H4 (cell line): Measurements from ENCODE around the gene NCBP1. TPM values are rescaled to one million over a fixed set of nuclear protein-coding genes. Genes with fewer than 3 reads are reported as not detected.
"Not testable (repeated sequence)": the region's sequence is repeated elsewhere in the genome, so short reads cannot be mapped to it uniquely, and the experiment has no call there.

Experiments
- DNase-seq: peaks from one replicate; pipeline ENCODE4 v3.0.0-alpha.2; 2015; ENCODE audit warnings: low spot score
- total RNA-seq: library from RNA; depleted of rRNA; stranded (reverse); fragments of >200 nt; shearing (Covaris generic); gene quantifications from 2 replicates; pipeline ENCODE4 v1.2.3, GENCODE V29; 2014

NCBP1 gene
- total RNA-seq, 1 experiment from 2014 or later, result 32.9 TPM

DNA sequence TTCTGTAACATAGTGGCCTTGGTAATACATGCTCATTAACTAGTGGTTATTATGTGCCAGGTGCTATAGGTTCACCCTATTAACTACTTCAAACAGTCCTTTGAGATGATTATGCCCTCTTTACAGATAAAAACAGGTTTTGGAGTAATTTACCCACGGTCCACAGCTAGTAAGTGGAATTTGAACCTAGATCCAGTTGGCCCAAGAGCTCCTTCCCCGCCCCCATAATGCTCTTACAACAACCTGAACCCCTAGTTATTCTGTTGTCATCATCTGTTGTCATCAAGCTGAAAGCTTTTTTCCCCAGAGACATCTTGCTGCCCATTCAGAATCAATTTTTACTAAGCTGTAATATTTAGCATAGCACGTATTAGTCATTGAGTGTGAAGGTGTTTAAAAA lies 40.3 kb downstream of the NCBP1 start:
- DNase-seq, result no peak

- DNase-seq, result no peak
These were observed 42.0 kb downstream of the NCBP1 start for GRCh38 chr9:97675655-97676054.

DNA sequence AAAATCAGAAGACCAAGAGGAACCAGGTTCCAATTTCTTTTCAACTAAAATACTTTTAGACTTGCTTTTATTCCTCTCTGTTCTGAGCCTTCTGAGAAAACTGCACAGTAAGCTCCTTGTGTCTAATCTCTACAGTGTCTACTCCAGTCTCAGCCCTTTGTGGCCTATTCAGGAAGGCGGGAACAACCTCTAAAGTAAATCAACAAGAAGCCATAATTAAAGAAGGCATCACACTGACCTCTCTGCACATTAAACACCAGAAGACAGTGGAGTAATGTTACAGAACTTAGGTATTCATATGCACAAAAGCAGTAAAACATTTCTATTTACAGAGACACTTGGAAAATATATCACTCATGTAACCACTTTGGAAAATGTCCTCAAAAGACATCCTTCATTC lies 48.6 kb downstream of the NCBP1 start:
- no peak for DNase-seq

- no peak for DNase-seq
These were observed 55.0 kb downstream of the NCBP1 start for GRCh38 chr9:97688654-97689053.

GRCh38 chr9:97689401-97690180 lies 56.0 kb downstream of the NCBP1 start:
- no peak for DNase-seq

DNA sequence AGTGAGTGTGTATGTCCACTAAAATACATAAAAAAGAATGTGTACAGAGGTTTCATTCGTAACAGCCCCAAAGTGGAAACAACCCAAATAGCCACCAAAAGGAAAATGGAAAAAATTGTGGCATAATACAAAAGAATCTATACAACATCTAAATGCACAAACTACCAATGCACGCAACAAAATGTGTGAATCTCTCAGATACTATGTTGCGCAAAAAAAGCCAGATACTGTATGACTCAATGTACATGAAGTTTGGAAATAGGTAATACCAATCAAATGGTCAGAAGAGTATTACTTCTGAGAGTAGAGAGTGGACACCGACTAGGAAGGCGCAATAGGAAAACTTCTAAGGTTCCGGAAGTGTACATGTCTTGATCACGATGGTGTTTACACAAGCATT lies 61.1 kb downstream of the NCBP1 start:
- DNase-seq, result no peak

GRCh38 chr9:97695390-97695789 lies 61.8 kb downstream of the NCBP1 start:
- DNase-seq, result no peak

GRCh38 chr9:97695995-97696802 lies 62.6 kb downstream of the NCBP1 start:
- no peak for DNase-seq

DNA sequence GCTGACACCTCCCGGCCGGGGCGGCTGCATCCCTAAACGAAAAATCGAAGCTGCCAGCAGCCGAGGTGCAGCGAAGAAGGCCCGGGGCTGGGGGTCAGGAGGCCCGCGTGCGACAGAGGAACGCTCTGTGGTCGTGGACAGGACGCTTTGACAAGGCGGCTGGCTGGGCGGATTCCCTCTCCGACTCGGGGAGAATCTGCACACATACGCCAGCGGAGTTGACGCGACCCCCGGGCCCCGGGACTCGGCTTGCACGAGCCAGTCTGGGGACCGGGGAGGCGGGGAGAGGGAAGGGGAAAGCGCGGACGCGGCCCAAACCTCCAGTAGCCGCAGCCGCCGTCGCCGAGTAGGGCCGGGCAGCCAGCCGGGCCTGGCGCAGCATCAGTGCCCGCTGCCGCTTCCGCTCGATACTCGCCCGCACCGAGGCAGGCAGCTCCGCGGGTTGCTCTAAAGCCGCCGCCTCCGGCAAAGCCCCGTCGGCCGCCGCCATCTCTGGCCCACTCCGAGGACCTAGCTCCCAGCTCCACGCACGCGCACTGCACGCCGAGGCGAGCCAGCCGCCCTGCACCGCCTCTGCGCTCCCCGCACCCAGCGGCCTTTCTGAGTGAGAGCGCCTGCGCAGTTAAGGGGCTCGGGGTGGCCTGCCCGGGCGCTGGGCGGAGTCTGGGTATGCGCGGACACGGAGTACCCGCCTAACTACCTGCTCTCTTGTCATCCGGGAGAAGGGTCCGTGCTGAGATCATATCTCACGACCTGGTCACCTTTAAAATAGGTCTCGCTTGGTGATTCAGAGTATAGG lies 63.4 kb downstream of the NCBP1 start, which contains the start of gene XPA:
Gene XPA, minus strand, starts transcription at position 538 of the 799 bp plus-strand sequence. Its CDS starts 48 bp downstream, at position 490.
- peak; percentile 92 for DNase-seq

DNA sequence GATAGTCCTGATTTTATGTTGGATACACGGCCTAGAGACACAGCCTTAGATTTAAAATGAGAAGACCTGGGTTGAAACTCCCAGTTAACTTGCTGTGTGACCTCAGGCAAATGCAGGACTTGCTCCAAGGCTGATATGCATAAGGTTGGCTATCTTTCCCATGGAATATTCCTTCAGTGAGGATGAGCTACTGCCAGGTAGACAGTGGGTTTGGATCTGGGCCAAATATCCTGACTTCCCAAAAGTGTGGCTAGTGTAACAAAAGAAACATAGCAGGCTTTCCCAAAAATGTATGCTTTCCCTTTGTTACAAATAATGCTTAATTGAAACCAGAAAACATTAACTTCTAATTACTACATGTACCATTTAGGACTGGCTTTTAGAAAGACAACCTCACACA lies 64.2 kb downstream of the NCBP1 start:
- DNase-seq, result no peak

DNA sequence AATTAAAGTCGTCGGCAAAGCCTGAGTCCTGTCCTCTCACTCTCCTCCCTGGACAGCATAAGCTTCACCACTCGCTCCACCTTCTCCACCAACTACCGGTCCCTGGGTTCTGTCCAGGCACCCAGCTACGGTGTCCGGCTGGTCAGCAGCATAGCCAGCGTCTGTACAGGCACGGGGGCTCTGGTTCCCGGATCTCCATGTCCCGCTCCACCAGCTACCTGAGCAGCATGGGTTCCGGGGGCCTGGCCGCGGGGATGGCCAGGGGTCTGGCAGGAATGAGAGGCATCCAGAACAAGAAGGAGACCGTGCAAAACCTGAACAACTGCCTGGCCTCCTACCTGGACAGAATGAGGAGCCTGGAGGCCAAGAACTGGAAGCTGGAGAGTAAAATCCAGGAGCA lies 65.2 kb downstream of the NCBP1 start:
- no peak for DNase-seq

- DNase-seq, result not testable (repeated sequence)
These were observed 65.7 kb downstream of the NCBP1 start for GRCh38 chr9:97699281-97699680.

- DNase-seq, result not testable (repeated sequence)
These were observed 66.2 kb downstream of the NCBP1 start for GRCh38 chr9:97699824-97700223.

DNA sequence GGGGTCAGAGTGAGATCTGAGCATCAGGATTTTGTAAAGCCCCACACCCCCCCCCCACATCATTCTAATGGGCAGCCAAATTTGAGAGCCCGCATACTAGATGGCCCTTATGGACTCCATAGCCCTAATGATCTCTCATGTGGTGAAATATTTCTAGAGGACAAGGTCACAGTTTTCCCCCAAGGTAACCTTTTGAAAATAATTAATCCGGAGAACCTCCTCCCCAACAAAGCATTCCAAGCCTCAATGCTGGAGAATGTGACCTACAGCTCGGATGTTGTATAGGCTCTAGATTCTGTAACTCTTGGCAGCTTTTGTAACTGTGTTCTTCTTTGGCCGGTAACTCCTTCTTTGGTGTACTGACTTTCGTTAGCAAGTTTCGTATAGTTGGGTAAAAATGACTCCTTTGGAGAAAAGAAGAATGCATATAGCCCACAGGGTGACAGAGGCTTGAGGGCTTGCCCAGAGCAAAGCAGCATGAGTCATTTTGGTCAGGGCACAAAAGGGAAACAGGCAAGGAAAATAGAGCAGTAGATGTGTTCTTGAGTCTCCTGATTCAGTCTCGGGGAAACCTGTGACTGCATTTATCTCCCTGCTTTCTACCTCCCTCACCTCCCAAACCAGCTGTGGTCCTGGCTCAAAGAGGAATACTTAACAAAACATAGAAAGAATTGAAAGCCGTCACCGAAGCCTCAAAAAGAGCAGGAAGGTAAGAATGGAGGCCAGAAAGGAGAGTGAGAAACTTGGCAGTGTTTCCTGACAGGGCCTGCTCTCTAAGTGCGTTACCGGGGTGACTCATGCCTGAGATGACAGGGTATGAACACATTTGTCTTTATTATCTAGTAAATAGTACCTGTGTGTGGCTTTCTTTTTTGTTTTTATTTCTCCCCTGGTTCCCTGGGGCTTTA lies 70.1 kb downstream of the NCBP1 start:
- DNase-seq, result peak; percentile 68

DNA sequence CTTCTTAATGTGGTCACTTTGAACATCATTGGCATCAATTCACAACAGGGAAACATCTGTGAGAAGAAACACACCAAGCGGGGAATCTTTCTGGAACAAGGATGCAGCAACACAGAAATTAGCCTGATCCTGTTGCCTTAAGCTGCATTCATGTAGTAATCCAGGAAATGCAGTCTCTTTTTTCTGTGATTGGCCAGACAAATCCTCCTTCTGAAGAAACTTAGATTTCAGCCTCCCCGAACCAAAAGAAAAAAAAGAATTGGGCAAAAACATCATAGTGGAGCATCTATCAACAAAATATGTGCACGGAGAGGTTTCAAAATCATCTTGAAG lies 70.7 kb downstream of the NCBP1 start:
- no peak for DNase-seq

GRCh38 chr9:97704851-97705250 lies 71.2 kb downstream of the NCBP1 start:
- DNase-seq, result no peak

- DNase-seq, result no peak
These were observed 71.8 kb downstream of the NCBP1 start for GRCh38 chr9:97705354-97705950.

DNA sequence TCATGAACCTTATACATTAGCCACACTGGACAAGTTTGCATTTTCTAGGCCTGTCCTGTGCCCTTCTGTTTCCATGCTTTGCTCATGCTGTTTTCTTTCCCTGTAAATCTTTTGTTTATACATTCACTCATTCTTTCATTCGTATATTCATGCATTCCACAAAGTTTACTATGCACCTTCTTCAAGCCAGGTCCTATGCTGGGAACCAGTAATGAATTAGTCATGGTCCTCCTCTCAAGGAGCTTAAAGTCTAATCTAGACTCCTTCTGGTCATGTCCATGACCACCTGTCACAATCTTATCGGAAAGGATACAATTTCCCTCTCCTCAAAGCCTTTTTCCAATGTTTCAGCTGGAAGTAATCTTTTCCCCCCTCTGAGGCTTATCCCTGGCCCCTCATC lies 72.6 kb downstream of the NCBP1 start:
- DNase-seq, result no peak

DNA sequence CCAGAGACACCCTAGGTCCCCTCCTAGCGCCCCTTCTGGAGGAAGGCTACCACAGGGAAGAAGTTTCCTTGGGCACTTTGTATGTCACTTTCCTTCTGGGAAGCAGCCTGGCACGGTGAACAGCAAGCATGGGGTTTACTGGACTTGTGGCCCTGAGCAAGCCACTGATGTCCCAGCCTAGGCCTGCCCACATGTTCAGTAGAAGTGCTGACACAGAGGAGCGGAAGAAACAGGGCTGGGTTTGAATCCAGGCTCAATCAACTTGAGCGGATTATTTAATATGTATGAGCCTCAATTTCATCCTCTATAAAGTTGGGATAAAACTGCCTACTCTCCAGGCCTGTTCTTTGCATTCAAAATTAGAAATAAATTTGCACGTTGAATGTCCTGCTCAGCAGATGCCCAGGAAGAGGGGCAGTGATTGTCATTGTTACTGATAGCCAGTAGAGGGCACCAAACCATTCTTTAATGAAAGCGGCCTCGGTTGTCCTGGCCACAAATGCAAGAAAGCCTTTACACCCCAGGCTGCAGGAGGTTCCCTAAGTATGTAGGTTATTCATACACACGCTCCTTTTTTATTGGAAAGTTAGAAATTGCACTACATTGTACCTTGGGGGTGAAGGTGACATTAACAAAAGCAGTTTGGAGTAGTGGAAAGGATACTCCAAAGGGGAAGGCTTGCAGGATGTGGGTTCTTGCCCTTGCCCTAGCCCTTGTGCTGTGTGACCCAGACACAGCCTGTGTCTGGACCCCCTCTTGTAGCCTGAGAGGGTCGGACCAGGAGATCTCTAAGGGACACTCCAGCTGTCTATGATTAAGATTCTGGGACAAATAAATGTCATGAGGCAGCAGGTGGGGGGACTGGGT lies 77.0 kb downstream of the NCBP1 start:
- DNase-seq, result peak; percentile 62

DNA sequence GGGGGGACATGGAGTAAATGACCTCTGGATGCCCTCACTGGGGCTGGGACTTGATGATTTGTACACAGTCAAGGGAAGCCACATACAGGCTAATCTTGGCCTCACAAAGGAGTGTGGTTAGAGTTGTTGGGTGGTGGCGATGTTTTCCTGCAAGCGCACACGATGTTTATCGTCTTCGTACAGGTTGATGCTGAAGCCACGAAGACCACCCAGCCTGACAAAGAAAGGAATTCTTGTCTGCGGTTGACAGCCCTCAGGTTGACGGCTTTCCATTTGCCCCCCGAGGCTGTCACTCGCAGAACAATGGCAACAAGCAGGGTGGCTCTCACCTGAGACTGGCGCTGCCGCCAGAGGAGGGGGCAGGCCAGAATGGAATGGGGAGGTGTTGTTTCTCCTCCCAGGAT lies 77.6 kb downstream of the NCBP1 start:
- DNase-seq, result no peak
